Daoy (cell line): ENCODE measurements around the gene LSAMP. TPM values are rescaled to one million over a fixed set of nuclear protein-coding genes. Genes with fewer than 3 reads are reported as not detected.

ENCODE experiments used
- DNase-seq: peaks from one replicate; pipeline ENCODE4 v3.0.0-alpha.2; 2015; ENCODE audit warnings: low read depth
- total RNA-seq: library from RNA; depleted of rRNA; stranded (reverse); fragments of >200 nt; shearing (Covaris generic); gene quantifications from 2 replicates; pipeline ENCODE4 v1.2.3, GENCODE V29; 2014

LSAMP gene
- total RNA-seq, 1 experiment from 2014 or later = 7.1 TPM

DNA sequence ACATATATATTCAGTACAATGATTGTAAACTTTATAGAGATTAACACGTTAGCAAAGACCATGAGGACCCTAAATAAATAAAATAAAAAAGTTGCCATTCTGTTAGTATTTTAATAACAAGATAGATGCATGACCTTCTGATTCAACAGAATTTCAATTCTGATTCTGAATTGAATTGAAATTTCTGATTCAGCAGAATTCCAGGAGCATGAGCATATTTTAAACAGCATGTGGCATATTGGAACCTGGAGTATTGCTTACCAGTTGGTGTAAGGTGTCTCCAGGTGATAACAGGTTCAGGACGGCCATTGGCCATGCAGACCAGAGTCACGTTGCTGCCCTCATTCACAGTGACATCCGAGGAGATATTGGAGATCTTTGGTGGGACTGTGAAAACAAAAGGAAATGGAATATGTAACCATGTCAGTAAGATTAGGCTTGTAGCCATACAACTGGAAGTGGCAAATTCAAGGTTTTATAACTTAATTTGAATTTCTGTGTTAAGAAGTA lies 426.0 kb downstream of the LSAMP start:
- DNase-seq = no peak

DNA sequence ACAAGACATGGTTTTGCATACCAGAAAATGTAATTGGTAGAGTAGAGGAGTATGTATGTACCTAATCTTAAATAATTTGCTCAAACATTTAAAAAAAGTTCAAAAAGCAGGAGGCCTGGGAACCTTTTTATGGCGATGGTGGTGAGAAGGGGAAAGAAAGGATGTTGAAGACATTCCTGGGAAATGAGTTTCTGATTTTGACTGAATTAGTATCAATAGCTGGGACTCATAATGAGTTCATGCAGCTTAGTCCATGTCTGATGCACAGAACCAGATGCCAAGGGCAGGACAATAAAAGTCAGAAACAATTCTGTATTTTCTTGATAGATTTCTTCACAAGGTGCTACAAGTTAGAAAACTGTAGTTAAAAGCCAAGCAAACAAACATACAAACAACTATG lies 426.6 kb downstream of the LSAMP start:
- DNase-seq = no peak

DNA sequence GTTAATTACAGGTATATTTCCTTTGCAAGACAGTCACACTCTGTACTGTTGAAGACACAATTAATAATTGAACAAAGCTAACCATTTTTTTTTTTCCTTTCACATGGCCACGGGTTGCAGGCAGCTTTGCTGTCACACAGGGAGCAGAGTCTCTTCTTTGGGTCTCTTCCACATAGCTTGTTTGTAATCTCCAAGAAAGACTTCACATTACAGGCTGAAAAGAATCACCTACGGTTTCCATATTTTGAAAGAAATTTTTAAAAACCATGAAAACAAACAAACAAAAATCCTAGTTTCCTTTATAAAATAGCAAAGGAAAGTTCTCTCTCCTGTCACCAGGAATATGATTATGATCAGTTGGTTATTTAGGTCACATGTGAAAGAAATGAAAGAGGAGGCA lies 429.4 kb downstream of the LSAMP start:
- DNase-seq = no peak

DNA sequence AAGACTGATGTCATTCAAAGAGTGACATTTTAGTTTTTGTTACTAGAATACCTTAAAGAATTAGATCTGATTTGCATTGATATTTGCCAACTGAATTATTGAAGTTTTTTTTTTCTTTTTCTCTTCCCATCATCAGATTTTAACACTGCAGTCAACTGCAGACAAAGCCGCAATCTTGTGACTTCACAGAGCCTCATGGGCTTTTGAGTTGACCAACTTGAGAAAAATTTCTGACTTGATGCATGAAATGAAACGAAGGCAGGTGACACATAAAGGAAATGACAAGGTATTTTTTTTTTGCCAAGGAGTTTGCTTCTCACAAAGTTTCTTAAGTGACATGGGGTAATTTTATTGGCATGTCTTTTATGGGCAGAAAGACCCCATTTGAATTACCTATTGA lies 438.3 kb downstream of the LSAMP start:
- no peak for DNase-seq

DNA sequence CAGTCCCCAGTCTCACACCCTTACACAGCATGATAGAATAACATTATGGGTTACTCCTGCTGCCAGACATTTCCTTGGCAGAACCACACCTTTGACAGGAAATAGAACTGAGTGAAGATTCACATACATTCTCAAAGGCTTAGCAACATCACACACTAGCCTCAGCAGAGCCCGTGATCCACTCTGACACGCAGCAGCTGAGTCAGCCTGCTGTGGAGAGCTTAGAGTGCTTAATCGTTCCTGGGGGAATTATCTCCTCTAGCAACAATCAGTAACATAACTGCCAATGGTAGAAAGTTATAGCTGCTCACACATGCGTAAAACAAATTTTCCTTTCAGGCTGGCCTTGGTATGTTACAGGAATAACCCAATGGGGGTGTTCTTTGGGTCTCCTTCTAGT lies 439.9 kb downstream of the LSAMP start:
- DNase-seq = peak; percentile 97

DNA sequence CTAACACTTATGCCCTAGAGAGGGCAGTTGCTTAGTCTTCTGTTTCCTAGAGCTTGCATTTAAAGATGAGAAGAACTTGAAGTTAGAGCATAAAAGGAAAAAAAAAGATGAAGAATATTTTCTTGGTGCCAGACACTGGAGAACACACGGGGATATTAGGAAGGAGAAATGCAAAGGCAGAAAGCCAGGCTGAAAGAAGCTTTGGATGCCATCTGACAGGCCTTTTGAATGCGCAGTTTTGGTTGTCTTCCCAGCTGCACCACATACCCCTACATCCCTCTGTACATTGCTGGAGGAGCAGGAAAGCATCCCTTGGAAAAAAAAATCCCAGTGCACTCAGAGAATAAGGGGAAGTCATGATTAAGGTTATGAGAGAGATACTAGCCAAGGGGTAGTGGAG lies 443.1 kb downstream of the LSAMP start:
- no peak for DNase-seq

GRCh38 chr3:116001151-116001621 lies 444.1 kb downstream of the LSAMP start:
- peak; percentile 35 for DNase-seq

DNA sequence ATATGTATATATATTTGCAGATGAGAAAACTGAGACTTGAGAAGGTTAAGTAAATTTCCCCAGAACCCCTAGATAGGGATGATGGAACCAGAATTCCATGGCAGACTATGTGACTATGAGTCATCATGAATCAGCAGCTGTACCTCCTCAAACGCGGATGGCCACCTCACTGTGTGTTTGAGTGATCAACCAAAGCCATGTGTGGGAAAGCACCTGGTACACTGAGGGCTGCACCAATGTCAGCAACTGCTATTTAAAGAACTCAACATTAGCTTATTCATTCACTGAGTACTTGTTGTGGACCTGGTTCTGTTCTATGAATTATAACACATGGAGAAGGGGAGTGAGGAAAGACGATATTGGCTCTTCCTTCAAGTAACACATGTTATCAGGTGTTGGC lies 445.0 kb downstream of the LSAMP start:
- peak; percentile 96 for DNase-seq

DNA sequence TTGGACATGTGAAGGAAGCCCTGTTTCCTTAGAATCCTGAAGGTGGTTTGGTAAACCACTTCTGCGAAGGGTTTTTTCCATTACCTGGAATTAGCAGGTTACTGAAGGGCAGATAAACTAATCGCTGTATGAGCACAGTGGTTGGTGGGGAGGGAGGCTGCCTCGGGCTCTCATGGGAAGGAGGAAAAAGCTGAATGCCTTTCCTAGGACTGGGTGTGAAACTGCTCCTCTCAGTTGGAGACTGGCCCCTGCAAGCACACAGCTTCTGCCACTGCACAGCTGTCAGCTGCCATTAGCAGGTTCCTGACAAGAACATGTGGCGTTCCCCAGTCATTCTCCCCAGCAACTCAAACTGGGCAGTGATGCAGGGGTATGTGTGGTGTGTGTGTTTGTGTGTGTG lies 445.7 kb downstream of the LSAMP start:
- peak; percentile 44 for DNase-seq

DNA sequence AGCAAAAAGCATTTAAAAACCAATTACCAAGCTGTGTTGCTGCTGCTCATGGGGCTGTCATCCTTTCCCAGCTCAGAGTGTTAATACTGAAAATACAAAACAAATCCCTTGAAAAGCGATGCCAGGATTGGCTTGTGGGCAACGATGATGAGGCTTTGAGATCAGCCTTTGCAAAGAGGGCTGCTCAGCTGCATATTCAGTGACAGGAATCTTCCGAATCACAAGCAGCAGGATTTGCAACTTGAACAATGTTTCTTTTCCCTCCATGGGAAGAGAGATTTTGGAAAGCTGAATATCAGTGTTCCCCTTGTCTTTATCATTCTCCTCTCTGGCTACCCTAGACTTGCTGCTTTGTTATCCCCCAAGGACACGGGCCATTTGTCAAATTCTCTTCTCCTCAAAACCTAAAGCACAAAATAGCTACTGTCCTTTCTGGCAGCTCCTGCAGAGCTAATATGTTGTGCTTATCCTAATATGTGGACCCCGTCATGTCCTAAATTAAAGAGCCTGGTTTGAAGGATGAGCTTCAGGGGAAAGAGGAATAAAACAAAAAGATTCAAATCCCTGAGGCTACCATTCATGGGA lies 446.2 kb downstream of the LSAMP start:
- no peak for DNase-seq

DNA sequence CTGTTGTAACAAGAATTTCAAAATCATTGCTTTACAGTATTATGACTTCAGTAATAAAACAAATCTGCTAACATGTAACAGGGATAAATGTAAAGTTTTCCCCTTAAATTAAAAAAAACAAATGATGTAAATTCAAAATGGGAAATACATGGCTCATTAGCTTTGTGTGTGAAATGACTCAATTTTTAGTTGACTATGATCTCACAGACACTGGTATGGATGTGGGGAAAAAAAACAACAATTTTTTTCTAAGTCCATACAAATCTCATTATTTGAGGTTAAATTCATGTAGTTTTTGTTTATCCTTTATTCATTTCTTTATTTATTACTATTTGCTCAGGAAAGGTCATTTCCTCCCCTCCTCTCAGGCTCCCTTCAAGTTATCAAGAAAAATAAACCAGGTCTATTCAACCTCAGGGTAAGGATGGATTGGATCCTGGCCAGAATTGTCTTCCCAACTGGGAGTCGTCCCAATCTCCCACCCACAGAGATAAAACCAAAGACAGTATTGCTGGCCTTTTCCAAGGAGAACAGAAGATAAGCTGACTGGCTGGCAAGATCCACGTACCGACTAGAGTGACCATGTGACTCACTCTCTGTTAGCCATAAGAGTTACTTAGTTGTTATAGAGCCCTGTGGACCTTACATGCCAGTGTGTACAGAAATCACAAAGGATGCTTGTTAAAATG lies 448.7 kb downstream of the LSAMP start:
- peak; percentile 88 for DNase-seq

DNA sequence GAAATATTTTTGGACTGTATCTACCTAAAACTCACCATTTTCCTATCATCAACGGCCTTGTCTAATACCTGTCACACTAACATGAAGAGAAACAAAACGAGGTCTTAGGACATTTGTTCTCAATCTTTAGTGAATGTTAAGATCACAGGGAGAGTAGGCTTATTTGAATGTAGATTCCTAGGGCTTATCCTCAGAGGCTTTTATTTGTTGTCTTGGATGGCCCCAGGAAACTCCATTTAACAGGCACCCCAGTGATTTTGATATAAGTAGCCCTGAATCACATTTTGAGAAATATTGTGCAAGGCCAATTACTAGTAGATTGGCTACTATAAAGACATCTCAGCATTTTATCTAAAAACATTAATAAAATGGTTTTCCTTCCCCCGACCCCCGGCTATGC lies 454.6 kb downstream of the LSAMP start:
- no peak for DNase-seq

DNA sequence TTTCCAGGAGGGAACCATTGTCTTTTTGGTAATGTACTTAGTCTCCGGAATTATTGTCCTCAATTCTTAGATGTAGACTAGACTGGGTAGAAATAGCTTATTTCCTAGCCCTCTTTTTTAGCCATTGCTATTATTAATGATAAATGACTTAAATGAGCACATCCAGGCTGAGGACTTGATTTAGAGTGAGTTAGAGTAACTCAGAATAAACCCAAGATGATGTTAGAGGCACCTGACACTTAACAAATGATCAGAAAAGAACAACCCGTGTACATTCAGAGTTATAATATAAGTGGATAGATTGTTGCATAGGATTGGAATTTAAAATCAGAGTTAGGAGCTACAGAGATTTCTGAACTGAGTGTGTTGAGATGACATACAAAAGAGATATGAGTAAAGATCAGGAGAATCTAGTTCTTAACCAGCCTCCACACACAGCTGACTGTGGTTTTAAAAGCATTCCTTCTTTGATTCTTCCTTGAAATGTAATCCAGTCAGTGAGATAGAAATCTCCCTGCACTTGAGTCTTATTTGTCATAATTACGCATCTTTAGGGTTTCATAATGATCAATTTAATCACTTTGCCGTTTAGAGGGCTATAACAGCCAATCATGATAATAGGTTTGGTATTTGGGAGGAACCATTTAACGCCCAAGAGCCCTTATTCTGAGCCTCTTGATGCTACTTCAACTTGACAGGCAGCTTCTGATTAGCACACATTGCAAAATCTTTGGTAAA lies 455.4 kb downstream of the LSAMP start:
- no peak for DNase-seq

DNA sequence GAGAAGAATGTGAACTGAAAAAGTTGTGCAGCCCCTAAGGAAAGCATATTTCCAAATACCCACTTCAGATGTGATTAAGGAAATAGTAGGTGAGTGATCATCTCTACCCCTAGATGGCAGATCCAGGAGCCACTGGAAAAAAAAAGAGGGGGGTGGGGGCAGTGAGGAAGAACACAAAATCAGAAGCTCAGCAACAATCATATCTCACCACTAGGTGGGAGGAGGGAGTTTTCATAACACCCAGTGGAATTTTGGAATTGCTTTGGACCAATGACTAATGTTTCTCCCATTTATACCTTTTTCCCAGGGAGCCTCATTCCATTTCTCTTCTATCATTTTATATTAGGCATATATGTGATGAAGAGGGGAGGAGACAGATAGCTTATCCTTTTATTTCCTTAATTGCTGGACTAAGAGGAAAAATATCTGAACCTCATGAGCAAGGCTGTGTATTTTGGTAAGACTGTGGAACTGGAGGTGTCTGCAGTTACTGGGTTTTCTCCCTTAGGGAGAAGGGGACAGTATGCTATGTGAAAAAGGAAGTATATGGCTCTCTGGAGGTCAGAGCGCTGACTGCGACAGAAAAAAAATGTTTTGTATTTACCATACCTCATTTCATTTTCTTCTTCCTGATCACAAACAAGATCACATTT lies 458.6 kb downstream of the LSAMP start:
- no peak for DNase-seq

GRCh38 chr3:115982629-115983028 lies 462.7 kb downstream of the LSAMP start:
- no peak for DNase-seq

DNA sequence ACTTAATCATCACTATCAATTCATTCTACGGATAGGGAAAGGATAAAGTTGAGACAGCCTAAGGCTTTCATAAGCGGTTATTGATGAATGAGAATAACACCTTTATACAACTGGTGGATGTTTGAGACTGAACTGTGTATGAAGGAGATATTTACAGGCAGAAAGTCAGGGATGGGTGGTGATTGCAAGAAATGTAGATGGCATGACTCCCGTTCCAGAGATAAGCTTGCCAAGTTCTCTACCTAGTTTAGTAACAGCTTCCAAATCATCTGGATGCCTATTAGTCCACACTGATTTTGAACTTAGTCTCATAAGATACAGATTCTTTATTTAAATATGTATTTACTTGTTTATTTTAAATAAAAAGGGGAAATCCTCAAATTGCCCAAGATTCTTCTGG lies 463.2 kb downstream of the LSAMP start:
- no peak for DNase-seq

- no peak for DNase-seq
Measured at GRCh38 chr3:115980709-115981108, 464.6 kb downstream of the LSAMP start.

- DNase-seq = no peak
Measured at GRCh38 chr3:115977866-115978265, 467.4 kb downstream of the LSAMP start.

DNA sequence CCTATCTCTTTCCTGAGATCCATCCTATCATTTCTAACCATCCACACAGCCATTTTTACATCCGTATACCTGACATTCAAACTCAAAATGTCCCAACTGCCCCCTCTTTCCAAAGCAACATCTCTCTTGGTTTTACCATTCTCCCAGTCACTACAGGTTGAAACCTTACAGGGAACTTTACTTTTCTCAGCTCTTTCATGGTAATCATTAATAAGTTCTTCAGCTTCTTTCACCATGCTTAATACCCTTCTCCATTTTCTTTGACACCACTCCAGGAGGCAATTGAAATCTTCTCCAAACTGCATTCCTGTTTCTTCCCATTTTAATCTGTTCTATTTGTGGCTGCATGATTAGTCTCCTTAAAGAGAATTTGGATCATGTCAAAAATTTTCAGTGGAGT lies 469.5 kb downstream of the LSAMP start:
- no peak for DNase-seq

DNA sequence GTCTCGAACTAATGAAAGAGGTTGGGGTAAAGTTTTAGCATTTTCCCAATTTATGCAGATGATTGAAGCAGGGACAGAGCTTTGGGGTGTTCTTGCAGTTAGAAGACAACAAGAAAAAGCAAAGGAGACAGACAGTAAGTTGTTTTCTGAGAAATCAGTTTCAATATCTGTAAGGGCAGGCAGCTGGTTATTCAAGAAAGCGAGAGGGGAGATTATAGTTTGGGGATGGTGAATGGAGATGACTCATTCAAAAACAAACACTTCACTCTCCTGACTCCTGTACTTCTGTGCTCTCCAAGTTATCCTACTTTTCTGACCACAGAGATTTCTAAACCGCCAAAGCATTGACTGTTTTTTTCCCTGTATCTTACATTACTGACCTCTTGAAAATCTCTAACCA lies 469.9 kb downstream of the LSAMP start:
- DNase-seq = peak; percentile 81

GRCh38 chr3:115974940-115975339 lies 470.3 kb downstream of the LSAMP start:
- DNase-seq = peak; percentile 23

- DNase-seq = no peak
Measured at GRCh38 chr3:115968871-115969270, 476.4 kb downstream of the LSAMP start.
